Right ventricle myocardium superior (tissue), 1 donor: ENCODE data around the gene C2orf49. TPM values are rescaled to one million over a fixed set of nuclear protein-coding genes. Genes with fewer than 3 reads are reported as not detected.
"Not testable (repeated sequence)": the region's sequence is repeated elsewhere in the genome, so short reads cannot be mapped to it uniquely, and the experiment has no call there.

ENCODE experiments used
- ATAC-seq: fragments of 200-7000 bp; cut with Tn5 transposase; one replicate; pipeline ENCODE4 v1.9.1; 2020; ENCODE audit warnings: mild to moderate bottlenecking; ENCODE audit not compliant: poor library complexity
- DNase-seq: peaks from one replicate; pipeline ENCODE4 v3.0.0-alpha.2; 2020
- intact Hi-C: fragments of 100-400 bp; cut with DNase I; formaldehyde crosslinking; loops from one replicate; pipeline ENCODE4 v1.11.2; 2022
- total RNA-seq: library from RNA; stranded (reverse); fragmentation: NEBNext Ultra II Directional; extraction: Animal tissue kit (Norgen Biotek cat#: 25700); gene quantifications from one replicate; pipeline ENCODE4 v1.2.1, GENCODE V29; 2021
- donor health status: DM: no; HTN: yes; CAD: no; lungs with severe emphysema.

The C2orf49 gene
- total RNA-seq, 1 donor from 2014 or later, result 18.7 TPM

DNA sequence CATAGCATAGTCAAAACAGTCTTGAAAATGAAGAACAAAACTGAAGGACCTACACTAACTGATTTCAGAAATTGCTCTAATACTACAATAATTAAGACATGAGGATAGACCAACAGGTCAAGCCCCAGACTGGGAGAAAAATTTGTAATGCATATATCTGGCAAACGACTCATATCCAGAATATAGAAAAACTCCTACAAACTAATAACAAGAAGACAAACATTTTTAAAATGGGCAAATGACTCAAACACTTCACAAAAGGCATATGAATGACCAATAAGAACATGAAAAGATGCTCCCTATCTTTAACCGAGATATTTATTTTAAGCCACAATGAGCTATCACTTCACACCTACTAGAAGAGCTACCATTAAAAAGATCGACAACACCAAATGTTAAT, 22.0 kb upstream of the C2orf49 start:
- DNase-seq, result no peak
- intact Hi-C loops, result no loop called here
- no peak for ATAC-seq

DNA sequence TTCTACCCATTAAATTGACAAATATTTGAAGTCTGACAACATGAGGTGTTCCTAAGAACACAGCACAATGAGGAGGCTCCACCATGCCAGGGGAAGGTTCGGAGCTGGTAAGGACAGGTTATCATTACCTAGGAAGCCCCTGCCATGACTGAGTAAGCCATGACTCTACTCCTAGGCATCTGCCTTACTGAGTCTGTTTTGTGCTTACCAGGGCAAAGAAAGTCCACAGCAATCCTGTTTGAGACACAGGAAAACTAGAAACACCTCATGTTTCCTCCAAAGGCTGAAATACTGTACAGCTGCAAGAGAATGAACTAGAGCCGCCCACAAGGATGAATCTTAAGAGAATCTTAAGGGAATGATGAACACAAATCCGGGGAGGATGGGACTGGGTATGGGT, 19.4 kb upstream of the C2orf49 start:
- no peak for DNase-seq
- intact Hi-C loops, result no loop called here
- no peak for ATAC-seq

DNA sequence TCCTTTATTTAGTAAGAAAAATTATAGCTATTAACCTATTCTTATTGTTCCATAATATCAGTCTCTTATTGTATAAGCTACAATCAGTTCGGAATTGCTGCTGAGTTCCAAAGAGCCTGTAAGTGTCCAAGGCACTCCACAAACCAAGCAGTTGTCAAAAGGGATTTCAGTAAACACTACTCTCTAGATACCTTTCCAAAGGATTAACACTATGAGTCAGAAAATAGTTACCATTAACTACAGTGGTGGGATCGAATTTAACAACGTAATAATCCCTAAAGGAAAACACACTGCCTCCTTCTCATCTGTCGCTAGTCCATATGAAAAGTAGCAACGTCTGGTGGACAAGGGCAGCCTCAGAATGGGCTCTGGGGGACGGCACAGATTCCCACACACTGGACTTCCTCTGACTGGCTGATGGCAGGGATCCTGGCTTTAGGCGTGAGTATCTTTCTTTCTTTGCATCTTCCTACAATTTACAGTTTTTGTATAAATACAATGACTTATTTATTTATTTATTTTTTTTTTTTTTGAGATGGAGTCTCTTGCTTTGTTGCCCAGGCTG, 16.6 kb upstream of the C2orf49 start:
- ATAC-seq, result no peak
- DNase-seq, result no peak
- intact Hi-C loops, result no loop called here

DNA sequence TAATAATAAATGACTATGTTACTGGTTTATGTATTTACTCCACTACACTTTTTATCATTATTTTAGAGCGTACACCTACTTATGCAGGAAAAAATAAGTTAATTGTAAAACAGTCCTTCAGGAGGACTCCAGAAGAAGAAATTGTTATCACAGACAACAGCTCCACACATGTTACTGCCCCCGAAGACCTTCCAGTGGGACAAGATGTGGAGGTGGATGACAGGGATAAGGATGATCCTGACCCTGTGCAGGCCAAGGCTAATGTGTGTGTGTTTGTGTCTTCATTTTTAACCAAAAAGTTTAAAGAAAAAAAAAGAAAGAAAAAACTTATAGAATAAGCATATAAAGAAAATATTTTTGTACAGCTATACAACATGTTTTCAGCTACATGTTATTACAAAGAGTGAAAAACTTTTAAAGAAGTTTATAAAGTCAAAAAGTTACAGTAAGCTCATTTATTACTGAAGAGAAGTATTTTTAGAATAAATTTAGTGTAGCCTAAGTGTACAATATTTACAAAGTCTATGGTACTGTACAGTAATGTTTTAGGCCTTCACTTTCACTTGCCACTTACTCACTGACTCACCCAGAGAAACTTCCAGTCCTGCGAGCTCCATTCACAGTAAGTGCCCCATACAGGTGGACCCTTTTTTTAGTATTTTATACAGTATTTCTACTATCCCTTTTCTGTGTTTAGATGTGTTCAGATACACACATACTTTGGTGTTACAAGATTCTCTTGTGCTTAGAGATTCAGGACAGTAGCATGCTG, 15.3 kb upstream of the C2orf49 start:
- intact Hi-C loops, result no loop called here
- ATAC-seq, result no peak

DNA sequence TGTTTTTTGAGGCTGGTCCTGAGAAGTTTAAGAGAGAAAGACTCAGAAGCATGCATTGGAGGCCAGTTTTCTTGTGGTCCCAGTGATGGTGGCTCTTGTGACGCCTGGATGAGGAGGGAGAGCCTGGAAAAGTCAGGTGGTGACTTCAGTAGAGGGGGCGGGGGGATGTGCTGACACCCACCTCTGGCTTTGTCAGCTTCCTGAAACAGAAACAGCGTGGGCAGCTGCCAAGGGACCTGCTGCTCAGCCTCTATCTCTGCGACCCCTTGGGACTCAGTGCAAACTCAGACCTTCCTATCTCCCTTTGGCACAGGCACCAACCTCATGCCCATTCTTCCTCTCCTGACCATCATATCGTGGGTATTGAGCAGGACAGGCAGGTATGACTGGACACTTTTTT, 14.2 kb upstream of the C2orf49 start:
- ATAC-seq (no peak), DNase-seq (no peak)
- intact Hi-C loops, result no loop called here

More for the DNA sequence above, 15.3 kb upstream of the C2orf49 start:
- DNase-seq, result no peak

DNA sequence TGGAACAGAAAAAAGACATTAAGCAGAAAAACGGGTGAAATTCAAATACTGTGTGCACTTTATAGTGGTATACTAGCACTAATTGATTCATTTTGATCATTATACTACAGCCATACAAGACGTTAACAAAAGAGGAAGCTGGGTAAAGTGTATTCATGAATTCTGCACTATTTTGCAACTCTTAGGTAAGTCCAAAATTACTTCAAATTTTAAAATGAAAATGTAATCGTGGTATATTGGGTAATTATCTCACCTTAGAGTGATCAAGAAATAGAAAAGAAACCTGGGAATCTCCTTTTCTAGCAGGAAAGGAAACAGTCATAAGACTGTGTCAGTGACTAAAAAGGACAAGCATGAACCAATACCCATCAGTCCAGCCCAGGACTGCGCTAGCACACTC, 13.2 kb upstream of the C2orf49 start:
- ATAC-seq (no peak), DNase-seq (no peak)
- intact Hi-C loops, result no loop called here

DNA sequence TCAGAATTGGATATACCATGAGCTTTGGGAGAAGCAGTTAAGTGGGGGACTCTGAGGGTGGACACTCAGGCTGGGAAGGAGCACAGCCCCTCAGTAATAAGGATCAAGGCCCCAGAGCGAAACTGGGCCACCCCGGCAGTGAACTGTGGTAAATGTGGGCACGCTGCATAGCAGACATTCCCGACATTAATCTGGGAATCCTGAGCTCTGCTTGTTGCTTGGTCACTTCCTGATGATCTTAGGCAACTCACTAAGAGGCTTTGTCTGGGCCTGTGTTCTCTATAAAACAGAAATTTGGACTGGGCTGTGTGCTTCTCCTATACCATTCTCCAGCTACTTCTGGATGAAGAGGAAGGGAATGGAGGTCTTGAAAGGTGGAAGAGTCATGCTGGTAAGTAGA, 12.6 kb upstream of the C2orf49 start:
- ATAC-seq (no peak), DNase-seq (no peak)
- intact Hi-C loops, result no loop called here

DNA sequence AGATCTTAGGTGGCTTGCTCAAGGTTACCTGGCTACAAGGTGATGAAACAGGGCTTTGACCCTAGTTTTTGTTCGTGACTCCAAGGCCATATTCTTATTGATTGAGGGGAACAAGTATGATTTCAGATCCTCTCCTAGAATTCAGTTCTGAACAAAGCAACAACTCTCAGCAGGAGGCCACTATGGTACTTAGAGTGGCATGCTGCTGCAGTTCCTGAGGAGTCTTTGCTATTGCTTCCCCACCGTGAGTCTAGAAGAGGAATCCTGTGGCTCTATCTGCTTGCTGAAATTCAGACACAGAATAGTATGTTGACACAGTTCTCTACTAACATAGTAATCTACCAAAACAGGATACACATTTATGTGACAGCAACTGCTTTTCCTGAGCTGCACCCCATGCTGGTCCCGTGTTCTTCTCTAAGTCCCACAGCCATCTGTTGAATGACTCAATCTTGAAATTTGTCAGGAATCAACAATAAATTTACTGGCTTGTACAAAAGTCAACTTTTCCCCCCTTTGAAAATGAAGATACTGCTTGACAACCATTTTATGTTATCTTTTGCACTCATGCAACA, 11.9 kb upstream of the C2orf49 start:
- no peak for ATAC-seq
- intact Hi-C loops, result no loop called here
- no peak for DNase-seq

DNA sequence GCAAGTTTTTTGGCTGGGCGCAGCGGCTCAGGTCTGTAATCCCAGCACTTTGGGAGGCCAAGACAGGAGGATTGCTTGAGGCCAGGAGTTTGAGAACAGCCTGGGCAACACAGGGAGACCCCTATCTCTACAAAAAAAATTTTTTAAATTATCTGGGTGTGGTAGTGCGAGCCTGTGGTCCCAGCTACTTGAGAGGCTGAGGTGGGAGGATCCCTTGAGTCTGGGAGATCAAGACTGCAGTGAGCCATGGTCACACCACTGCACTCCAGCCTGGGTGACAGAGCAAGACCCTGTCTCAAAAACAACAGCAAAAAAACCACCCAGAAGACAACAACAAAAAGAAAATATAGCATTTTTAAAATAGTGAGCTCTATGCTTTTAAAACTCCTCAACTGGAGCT, 10.1 kb upstream of the C2orf49 start:
- ATAC-seq, DNase-seq, intact Hi-C loops: not testable (repeated sequence)

DNA sequence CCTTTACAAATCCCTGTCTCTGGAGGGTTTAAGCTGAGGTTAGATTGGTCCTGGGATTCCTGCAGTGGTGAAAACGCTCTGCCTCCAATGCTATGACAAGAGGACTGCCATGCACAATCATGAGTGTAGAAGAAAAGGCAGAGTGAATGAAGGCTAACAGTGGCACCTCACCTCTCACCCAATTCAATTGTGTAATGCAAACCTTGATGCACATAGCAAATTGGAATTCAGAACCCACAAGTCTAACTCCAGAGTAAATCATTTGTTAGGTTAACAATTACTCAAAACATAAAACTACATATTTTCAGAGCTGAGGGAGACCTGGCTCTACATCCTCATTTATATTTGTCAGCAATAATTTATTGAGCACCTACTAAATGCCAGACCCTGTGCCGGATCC, 9.7 kb upstream of the C2orf49 start:
- no peak for DNase-seq
- intact Hi-C loops, result no loop called here

DNA sequence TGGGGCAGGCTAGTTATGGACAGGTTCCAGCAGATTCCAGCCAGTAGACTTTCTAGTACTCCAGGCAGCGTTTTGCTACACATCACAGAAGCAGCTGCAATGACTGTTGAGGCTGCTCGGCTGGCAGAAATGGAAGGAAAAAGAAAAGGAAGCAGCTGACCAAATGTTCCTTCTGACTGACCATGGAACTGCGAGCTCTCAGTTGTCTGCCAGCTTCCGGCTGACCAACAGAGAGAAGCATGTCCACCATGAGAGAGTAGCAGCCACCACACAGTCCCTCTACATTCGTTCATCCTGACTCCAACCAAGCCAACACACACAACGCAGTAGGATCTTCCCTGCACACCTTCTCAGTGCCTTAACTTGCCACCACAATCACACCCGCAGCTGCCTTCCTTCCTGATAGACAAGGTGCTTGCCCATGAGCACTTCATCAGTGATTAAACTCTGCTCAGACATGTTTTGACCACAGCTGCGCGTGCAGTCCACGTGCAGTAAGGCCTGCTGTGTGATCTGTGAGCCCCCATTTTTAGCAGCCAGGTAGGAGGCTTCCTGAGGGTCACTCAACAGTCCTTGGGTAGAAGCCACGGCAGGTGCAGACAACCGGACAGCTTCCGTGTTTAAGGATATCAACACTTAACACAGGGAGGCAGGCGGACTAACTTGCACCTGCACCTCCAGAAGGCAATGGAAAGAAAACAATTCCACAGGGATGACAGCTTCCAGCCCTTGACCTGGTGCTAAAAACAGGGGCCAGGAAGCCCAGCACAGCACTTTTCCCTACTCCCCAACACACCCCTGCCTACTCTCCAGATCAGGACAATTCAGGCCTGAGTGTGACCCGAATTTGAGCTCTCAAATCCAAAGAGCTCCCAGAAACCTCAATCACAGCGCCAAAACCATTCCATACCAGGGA, 8.8 kb upstream of the C2orf49 start:
- ATAC-seq, result peak; percentile 30
- DNase-seq, result peak; percentile 50
- intact Hi-C loops, result no loop called here

More for the DNA sequence above, 9.7 kb upstream of the C2orf49 start:
- ATAC-seq, result no peak

DNA sequence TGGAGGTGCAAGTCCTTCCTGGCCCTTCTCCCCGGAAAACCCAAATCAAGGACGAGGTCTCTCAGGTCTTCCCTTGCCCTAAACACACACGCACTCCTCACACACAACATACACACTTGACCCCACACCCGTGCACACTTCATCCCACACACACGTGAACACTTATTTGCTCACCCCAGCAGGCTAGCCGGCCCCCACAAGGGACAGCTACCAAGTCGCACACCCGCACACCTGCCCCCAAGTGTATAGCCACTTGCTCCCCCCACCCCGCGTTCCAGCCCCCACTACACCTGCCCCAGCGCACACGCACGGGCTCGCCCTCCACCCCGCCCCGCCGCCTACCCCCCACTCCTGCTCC, 8.2 kb upstream of the C2orf49 start:
- intact Hi-C loops, result no loop called here
- DNase-seq, result no peak
- ATAC-seq, result peak; percentile 10

DNA sequence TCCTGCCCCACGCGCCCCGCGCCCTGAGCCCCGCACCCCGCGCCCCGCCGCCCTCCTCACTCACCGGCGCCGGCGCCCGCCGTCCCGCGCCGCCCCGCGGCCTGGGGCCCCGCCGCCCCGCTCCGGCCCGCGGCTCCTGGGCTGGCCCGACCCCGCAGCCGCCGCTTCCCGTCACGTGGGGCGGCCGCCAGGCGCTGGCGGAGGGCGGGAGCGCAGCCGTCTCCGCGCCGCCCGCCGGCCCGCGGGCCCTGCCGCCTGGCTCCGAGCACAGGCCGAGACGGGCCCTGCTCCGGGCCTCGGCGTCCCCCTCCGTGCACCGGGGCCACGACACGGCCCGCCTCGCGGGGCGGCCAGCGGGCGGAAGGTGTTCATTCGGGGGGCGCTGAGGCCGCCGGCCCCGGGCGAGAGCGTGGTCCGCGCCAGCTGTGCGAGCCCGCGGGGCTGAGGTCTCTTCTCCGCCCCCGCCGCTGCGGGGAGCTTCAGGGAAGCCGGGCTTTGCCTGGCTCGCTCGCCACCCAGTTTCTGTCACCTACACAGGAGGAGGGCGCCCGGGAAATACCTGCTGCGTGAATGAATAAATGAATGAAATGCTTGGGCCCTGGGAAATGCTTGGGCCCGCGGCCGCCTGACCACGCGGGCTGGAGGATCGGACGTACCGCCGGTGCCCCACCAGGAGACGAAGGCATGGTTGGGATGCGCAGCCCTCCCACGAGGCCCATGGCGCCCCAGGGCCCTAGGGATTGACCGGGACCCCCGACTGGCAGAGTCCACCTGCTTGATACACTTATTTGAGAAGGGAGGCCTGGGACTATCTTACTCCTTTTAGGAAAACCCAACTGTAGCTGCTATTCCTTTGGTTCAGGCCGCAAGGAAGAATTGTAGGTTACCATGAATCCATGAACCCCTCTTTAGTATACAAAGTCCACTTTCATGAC, 7.5 kb upstream of the C2orf49 start, which contains the start of gene TGFBRAP1:
Gene TGFBRAP1 (minus strand): TSS at position 175 of the 935 bp plus-strand sequence. CDS start 21,434 bp downstream, outside the sequence.
- ATAC-seq (peak; percentile 90), DNase-seq (peak; percentile 71)

DNA sequence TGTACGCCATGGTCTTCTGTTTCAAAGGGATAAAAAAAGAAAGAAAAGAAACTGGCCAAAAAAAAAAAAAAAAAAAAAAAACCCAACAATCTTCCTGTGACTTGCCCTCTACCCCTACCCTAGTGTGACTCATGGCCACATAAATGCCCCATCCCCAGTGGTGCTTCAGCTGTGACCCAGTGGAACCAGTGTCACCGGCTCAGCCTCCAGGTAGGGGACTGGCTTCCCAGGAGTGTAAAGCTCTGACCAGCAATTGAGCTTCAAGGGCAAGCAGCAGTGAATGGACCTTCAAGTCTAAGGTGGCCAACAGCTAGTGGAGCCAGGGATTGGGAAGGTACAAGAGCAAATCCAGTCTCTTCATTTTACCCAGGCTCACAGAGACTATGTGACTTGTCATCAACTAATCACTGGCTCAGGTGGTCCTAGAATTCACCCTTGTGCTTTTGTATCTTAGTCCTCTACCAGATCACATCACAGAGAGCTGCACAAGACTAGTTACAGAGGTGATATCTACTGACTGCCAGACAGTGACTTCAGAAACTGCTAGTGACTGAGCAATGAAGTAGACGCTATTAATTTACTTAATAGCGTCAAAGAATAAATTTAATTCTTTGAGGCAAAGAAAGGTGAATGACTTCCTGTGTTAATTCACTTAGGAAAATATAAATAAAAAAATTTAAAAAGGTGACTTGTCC, 6.5 kb upstream of the C2orf49 start:
- no peak for ATAC-seq
- no peak for DNase-seq
- intact Hi-C loops, result no loop called here

More for the DNA sequence above, 7.5 kb upstream of the C2orf49 start, which contains the start of gene TGFBRAP1:
- intact Hi-C loops, result no loop called here

DNA sequence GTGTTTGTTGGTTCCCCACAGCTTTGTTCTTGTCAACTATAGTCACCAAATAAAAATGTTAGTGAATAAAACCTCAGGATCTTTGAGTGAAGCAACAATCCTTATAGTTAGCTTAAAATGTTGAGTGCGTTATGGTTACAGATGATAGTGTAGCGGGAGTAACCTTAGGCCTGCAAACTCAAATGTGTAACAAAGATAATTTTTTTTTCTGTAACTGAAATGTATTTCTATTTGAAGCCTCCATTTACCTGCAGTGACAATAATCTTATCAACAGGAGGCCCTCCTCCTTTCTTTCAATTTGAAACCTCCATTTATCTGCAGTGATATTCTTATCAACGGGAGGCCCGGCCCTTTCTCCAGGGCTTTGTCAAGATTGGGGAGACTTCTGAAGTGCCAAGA, 3.1 kb upstream of the C2orf49 start:
- no peak for DNase-seq
- intact Hi-C loops, result no loop called here
- ATAC-seq, result no peak

DNA sequence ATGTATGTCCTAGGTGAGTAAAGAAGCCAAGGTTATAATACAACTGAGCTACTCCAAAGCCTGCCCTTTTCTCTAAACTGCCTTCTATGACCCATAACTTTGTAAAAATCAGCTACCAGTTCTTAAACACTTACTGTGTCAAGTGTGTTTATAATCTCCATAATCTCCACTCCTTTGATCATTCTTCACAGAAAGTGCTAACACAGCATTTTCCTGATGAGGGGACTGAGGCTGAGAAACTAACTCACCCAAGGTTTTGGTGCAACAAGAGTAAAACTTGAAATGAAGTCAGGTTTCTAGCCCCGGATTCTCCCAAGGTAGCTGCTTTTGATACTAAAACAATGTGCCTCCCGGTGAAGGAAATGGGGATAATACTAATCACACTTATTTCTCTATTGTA, 1.9 kb upstream of the C2orf49 start:
- intact Hi-C loops, result no loop called here
- ATAC-seq (no peak), DNase-seq (no peak)

DNA sequence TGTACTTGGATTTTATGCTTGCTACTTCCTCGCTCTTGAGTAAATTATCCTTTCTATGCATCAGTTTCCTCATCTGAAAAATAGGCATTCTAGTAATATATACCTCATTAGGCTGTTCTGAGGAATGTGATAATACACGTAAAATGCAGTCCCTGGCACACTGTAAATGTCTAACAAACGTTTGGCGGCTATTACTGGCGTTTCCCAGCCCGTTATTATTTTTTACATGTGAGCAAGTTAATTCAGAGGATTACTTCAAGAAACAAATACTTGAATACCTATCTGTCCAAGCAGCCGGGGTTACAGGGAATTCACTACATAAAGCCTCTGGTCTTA, 586 bp upstream of the C2orf49 start:
- intact Hi-C loops, result no loop called here
- DNase-seq (no peak), ATAC-seq (no peak)

DNA sequence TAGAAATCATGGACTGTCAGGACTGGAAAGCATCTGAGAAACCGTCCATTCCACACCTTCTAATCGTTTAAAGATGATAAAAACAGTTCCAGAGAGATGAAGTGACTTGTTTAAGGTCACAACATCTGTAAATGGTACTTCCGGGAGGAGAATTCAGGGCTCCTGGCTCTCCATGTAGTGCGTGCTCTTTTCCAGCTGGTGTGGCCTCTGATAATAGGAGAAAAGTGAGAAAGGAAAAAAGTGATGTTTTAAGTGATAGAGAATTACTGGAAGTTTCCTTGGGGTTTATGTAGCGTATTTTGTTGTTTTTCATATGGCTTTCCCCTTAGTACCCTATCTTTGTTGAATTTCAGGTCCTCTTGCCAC, 663 bp downstream of the C2orf49 start:
- ATAC-seq (peak; percentile 2), DNase-seq (no peak)
- intact Hi-C loops, result no loop called here
